ENCODE measurements around the gene SND1.

The SND1 gene

GRCh38 chr7:127905021-127905420 is 253.0 kb downstream of the SND1 start:
- Histone ChIP-seq H3K9me3 (ENCODE audit: control insufficient read depth in 1 of 2, low read length in 2 of 2) (no peaks in the 10 kb centered on the region), H3K36me3 (ENCODE audit: control insufficient read depth in 1 of 2, insufficient read depth in 2 of 2, low read length in 2 of 2) (peaks cover 0 to 9% of the 10 kb centered on the region in 2 donors), H3K9ac (ENCODE audit: low read depth in 1 of 2, low read length in 2 of 2) (no peak overlapping the region), H3K4me1 (ENCODE audit: control insufficient read depth in 1 of 2, insufficient read depth in 2 of 2, low read length in 2 of 2) (peaks cover 44 to 67% of the 10 kb centered on the region in 2 donors), H3K4me3 (ENCODE audit: low read depth in 1 of 2, low read length in 2 of 2) (no peak overlapping the region), H3K27me3 (ENCODE audit: control insufficient read depth in 1 of 2, insufficient read depth in 2 of 2, low read length in 2 of 2) (no peaks in the 10 kb centered on the region), H3K27ac (ENCODE audit: low read depth, low read length) (no peak overlapping the region)

- Histone ChIP-seq H3K36me3 (ENCODE audit: control insufficient read depth in 1 of 2, insufficient read depth in 2 of 2, low read length in 2 of 2) (peaks cover 0 to 10% of the 10 kb centered on the region in 2 donors), H3K9ac (ENCODE audit: low read depth in 1 of 2, low read length in 2 of 2) (no peak overlapping the region), H3K4me3 (ENCODE audit: low read depth in 1 of 2, low read length in 2 of 2) (no peak overlapping the region), H3K4me1 (ENCODE audit: control insufficient read depth in 1 of 2, insufficient read depth in 2 of 2, low read length in 2 of 2) (peaks cover 37 to 60% of the 10 kb centered on the region in 2 donors), H3K9me3 (ENCODE audit: control insufficient read depth in 1 of 2, low read length in 2 of 2) (no peaks in the 10 kb centered on the region), H3K27ac (ENCODE audit: low read depth, low read length) (no peak overlapping the region), H3K27me3 (ENCODE audit: control insufficient read depth in 1 of 2, insufficient read depth in 2 of 2, low read length in 2 of 2) (no peaks in the 10 kb centered on the region)
Observed at GRCh38 chr7:127905491-127906330, 253.7 kb downstream of the SND1 start.

- no peaks in the 10 kb centered on the region for H3K27me3 ChIP-seq (ENCODE audit: control insufficient read depth in 1 of 2, insufficient read depth in 2 of 2, low read length in 2 of 2)
- H3K27ac ChIP-seq (ENCODE audit: low read depth, low read length) = no peak overlapping the region
- H3K9ac ChIP-seq (ENCODE audit: low read depth in 1 of 2, low read length in 2 of 2) = no peak overlapping the region
- peaks cover 0 to 13% of the 10 kb centered on the region in 2 donors for H3K36me3 ChIP-seq (ENCODE audit: control insufficient read depth in 1 of 2, insufficient read depth in 2 of 2, low read length in 2 of 2)
- no peak overlapping the region for H3K4me3 ChIP-seq (ENCODE audit: low read depth in 1 of 2, low read length in 2 of 2)
- peaks cover 28 to 45% of the 10 kb centered on the region in 2 donors for H3K4me1 ChIP-seq (ENCODE audit: control insufficient read depth in 1 of 2, insufficient read depth in 2 of 2, low read length in 2 of 2)
- no peaks in the 10 kb centered on the region for H3K9me3 ChIP-seq (ENCODE audit: control insufficient read depth in 1 of 2, low read length in 2 of 2)
Observed at GRCh38 chr7:127907110-127908040, 255.4 kb downstream of the SND1 start.

GRCh38 chr7:127908430-127909258 is 256.6 kb downstream of the SND1 start:
- Histone ChIP-seq H3K9ac (ENCODE audit: low read depth in 1 of 2, low read length in 2 of 2) (no peak overlapping the region), H3K9me3 (ENCODE audit: control insufficient read depth in 1 of 2, low read length in 2 of 2) (no peaks in the 10 kb centered on the region), H3K4me1 (ENCODE audit: control insufficient read depth in 1 of 2, insufficient read depth in 2 of 2, low read length in 2 of 2) (peaks cover 37 to 55% of the 10 kb centered on the region in 2 donors), H3K27ac (ENCODE audit: low read depth, low read length) (no peak overlapping the region), H3K36me3 (ENCODE audit: control insufficient read depth in 1 of 2, insufficient read depth in 2 of 2, low read length in 2 of 2) (peaks cover 0 to 13% of the 10 kb centered on the region in 2 donors), H3K4me3 (ENCODE audit: low read depth in 1 of 2, low read length in 2 of 2) (no peak overlapping the region), H3K27me3 (ENCODE audit: control insufficient read depth in 1 of 2, insufficient read depth in 2 of 2, low read length in 2 of 2) (no peaks in the 10 kb centered on the region)

GRCh38 chr7:127909424-127910152 is 257.6 kb downstream of the SND1 start:
- no peak overlapping the region for H3K9ac ChIP-seq (ENCODE audit: low read depth in 1 of 2, low read length in 2 of 2)
- H3K36me3 ChIP-seq (ENCODE audit: control insufficient read depth in 1 of 2, insufficient read depth in 2 of 2, low read length in 2 of 2) = peaks cover 0 to 10% of the 10 kb centered on the region in 2 donors
- H3K4me1 ChIP-seq (ENCODE audit: control insufficient read depth in 1 of 2, insufficient read depth in 2 of 2, low read length in 2 of 2) = peaks cover 37 to 58% of the 10 kb centered on the region in 2 donors
- no peak overlapping the region for H3K27ac ChIP-seq (ENCODE audit: low read depth, low read length)
- no peak overlapping the region for H3K4me3 ChIP-seq (ENCODE audit: low read depth in 1 of 2, low read length in 2 of 2)
- H3K9me3 ChIP-seq (ENCODE audit: control insufficient read depth in 1 of 2, low read length in 2 of 2) = no peaks in the 10 kb centered on the region
- H3K27me3 ChIP-seq (ENCODE audit: control insufficient read depth in 1 of 2, insufficient read depth in 2 of 2, low read length in 2 of 2) = no peaks in the 10 kb centered on the region

GRCh38 chr7:127910670-127911069 is 258.7 kb downstream of the SND1 start:
- no peaks in the 10 kb centered on the region for H3K27me3 ChIP-seq (ENCODE audit: control insufficient read depth in 1 of 2, insufficient read depth in 2 of 2, low read length in 2 of 2)
- H3K4me3 ChIP-seq (ENCODE audit: low read depth in 1 of 2, low read length in 2 of 2) = no peak overlapping the region
- H3K9ac ChIP-seq (ENCODE audit: low read depth in 1 of 2, low read length in 2 of 2) = no peak overlapping the region
- H3K9me3 ChIP-seq (ENCODE audit: control insufficient read depth in 1 of 2, low read length in 2 of 2) = no peaks in the 10 kb centered on the region
- H3K36me3 ChIP-seq (ENCODE audit: control insufficient read depth in 1 of 2, insufficient read depth in 2 of 2, low read length in 2 of 2) = peaks cover 0 to 4% of the 10 kb centered on the region in 2 donors
- peaks cover 34 to 54% of the 10 kb centered on the region in 2 donors for H3K4me1 ChIP-seq (ENCODE audit: control insufficient read depth in 1 of 2, insufficient read depth in 2 of 2, low read length in 2 of 2)
- H3K27ac ChIP-seq (ENCODE audit: low read depth, low read length) = no peak overlapping the region

- H3K9me3 ChIP-seq (ENCODE audit: control insufficient read depth in 1 of 2, low read length in 2 of 2) = no peaks in the 10 kb centered on the region
- H3K9ac ChIP-seq (ENCODE audit: low read depth in 1 of 2, low read length in 2 of 2) = no peak overlapping the region
- no peak overlapping the region for H3K4me3 ChIP-seq (ENCODE audit: low read depth in 1 of 2, low read length in 2 of 2)
- H3K27ac ChIP-seq (ENCODE audit: low read depth, low read length) = no peak overlapping the region
- no peaks in the 10 kb centered on the region for H3K27me3 ChIP-seq (ENCODE audit: control insufficient read depth in 1 of 2, insufficient read depth in 2 of 2, low read length in 2 of 2)
- H3K36me3 ChIP-seq (ENCODE audit: control insufficient read depth in 1 of 2, insufficient read depth in 2 of 2, low read length in 2 of 2) = peaks cover 0 to 3% of the 10 kb centered on the region in 2 donors
- peaks cover 27 to 41% of the 10 kb centered on the region in 2 donors for H3K4me1 ChIP-seq (ENCODE audit: control insufficient read depth in 1 of 2, insufficient read depth in 2 of 2, low read length in 2 of 2)
Observed at GRCh38 chr7:127911968-127912511, 260.0 kb downstream of the SND1 start.

- Histone ChIP-seq H3K9me3 (ENCODE audit: control insufficient read depth in 1 of 2, low read length in 2 of 2) (no peaks in the 10 kb centered on the region), H3K4me1 (ENCODE audit: control insufficient read depth in 1 of 2, insufficient read depth in 2 of 2, low read length in 2 of 2) (peaks cover 20 to 33% of the 10 kb centered on the region in 2 donors), H3K27ac (ENCODE audit: low read depth, low read length) (no peak overlapping the region), H3K27me3 (ENCODE audit: control insufficient read depth in 1 of 2, insufficient read depth in 2 of 2, low read length in 2 of 2) (no peaks in the 10 kb centered on the region), H3K4me3 (ENCODE audit: low read depth in 1 of 2, low read length in 2 of 2) (no peak overlapping the region), H3K36me3 (ENCODE audit: control insufficient read depth in 1 of 2, insufficient read depth in 2 of 2, low read length in 2 of 2) (peaks cover 0 to 3% of the 10 kb centered on the region in 2 donors), H3K9ac (ENCODE audit: low read depth in 1 of 2, low read length in 2 of 2) (no peak overlapping the region)
Observed at GRCh38 chr7:127912901-127913300, 260.9 kb downstream of the SND1 start.

GRCh38 chr7:127913686-127914085 is 261.7 kb downstream of the SND1 start:
- no peak overlapping the region for H3K27ac ChIP-seq (ENCODE audit: low read depth, low read length)
- peaks cover 13 to 26% of the 10 kb centered on the region in 2 donors for H3K4me1 ChIP-seq (ENCODE audit: control insufficient read depth in 1 of 2, insufficient read depth in 2 of 2, low read length in 2 of 2)
- no peaks in the 10 kb centered on the region for H3K27me3 ChIP-seq (ENCODE audit: control insufficient read depth in 1 of 2, insufficient read depth in 2 of 2, low read length in 2 of 2)
- H3K36me3 ChIP-seq (ENCODE audit: control insufficient read depth in 1 of 2, insufficient read depth in 2 of 2, low read length in 2 of 2) = peaks cover 0 to 3% of the 10 kb centered on the region in 2 donors
- H3K9me3 ChIP-seq (ENCODE audit: control insufficient read depth in 1 of 2, low read length in 2 of 2) = no peaks in the 10 kb centered on the region
- no peak overlapping the region for H3K4me3 ChIP-seq (ENCODE audit: low read depth in 1 of 2, low read length in 2 of 2)
- no peak overlapping the region for H3K9ac ChIP-seq (ENCODE audit: low read depth in 1 of 2, low read length in 2 of 2)

Measured in duodenal mucosa (tissue), 2 donors.